Thyroid gland (tissue), 4 donors: ENCODE results near the gene ATF6.

ENCODE experiments used
- POLR2A ChIP-seq, 2 donors: fragments of 450-650 bp; IDR thresholded peaks; one replicate each; pipeline ENCODE4 v1.6.1; 2017; ENCODE audit warnings: antibody characterized with exemption in 2 of 2, mild to moderate bottlenecking in 2 of 2, moderate library complexity in 1 of 2
- TF ChIP-seq, protein P1 (sequence below), 6 experiments: fragments of 200-600 bp in 3 of 6; fragments of 450-650 bp in 3 of 6; sonication (generic) in 3 of 6; IDR thresholded peaks; one replicate each; pipeline ENCODE4 v1.5.1; 2016 to 2019; ENCODE audit warnings: antibody characterized with exemption in 6 of 6, mild to moderate bottlenecking in 2 of 6, inconsistent platforms in 1 of 6, moderate library complexity in 1 of 6

DNA sequence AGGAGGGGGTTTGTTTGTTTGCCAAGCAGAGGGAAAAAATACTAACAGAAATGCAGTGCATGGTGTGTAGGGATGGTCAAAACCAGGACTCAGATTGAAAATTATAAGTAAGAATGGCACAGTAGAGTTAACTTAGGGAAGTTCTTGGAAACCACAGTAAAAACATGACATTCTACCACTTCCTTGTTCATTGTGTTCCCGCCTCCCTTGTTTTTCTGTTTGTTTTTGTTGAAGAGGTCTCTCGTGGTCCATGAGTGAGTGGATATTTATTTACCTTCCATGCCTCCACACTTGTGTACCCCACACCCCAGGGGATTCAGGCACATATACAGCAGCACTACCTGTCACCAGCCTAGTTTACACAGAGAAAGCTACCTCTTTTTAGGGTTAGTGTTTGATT is 187.9 kb downstream of the ATF6 start:
- TF ChIP-seq, protein P1, sequence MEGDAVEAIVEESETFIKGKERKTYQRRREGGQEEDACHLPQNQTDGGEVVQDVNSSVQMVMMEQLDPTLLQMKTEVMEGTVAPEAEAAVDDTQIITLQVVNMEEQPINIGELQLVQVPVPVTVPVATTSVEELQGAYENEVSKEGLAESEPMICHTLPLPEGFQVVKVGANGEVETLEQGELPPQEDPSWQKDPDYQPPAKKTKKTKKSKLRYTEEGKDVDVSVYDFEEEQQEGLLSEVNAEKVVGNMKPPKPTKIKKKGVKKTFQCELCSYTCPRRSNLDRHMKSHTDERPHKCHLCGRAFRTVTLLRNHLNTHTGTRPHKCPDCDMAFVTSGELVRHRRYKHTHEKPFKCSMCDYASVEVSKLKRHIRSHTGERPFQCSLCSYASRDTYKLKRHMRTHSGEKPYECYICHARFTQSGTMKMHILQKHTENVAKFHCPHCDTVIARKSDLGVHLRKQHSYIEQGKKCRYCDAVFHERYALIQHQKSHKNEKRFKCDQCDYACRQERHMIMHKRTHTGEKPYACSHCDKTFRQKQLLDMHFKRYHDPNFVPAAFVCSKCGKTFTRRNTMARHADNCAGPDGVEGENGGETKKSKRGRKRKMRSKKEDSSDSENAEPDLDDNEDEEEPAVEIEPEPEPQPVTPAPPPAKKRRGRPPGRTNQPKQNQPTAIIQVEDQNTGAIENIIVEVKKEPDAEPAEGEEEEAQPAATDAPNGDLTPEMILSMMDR (IDR thresholded peaks at IDR 0.05) = no peak
- TF ChIP-seq POLR2A (IDR thresholded peaks at IDR 0.05) = no peak
